NCI-H524 (cell line): ENCODE results near the gene GABBR2.
A peak's percentile ranks its signal among the peaks of the same experiment; 100 is the strongest.
"Not testable (repeated sequence)": the region's sequence is repeated elsewhere in the genome, so short reads cannot be mapped to it uniquely, and the experiment has no call there.

ENCODE experiments used
- DNase-seq, 2 experiments: peaks; one replicate each; lab custom pipeline; 2025; lab: John Stamatoyannopoulos, UW

GABBR2 gene

GRCh38 chr9:98290411-98290810 is 418.3 kb downstream of the GABBR2 start:
- no peak for DNase-seq

GRCh38 chr9:98289614-98290201 is 419.0 kb downstream of the GABBR2 start:
- DNase-seq, result no peak

GRCh38 chr9:98288881-98289280 is 419.9 kb downstream of the GABBR2 start:
- no peak for DNase-seq

GRCh38 chr9:98287384-98287783 is 421.4 kb downstream of the GABBR2 start:
- no peak for DNase-seq

GRCh38 chr9:98285446-98285845 is 423.3 kb downstream of the GABBR2 start:
- no peak for DNase-seq

- no peak for DNase-seq
Observed at GRCh38 chr9:98284754-98285153, 424.0 kb downstream of the GABBR2 start.

GRCh38 chr9:98283143-98283542 is 425.6 kb downstream of the GABBR2 start:
- not testable (repeated sequence) for DNase-seq

GRCh38 chr9:98281281-98281680 is 427.5 kb downstream of the GABBR2 start:
- DNase-seq, result no peak

- DNase-seq, result peak; percentile 97 to 98
Observed at GRCh38 chr9:98280574-98280973, 428.2 kb downstream of the GABBR2 start.

GRCh38 chr9:98280162-98280561 is 428.6 kb downstream of the GABBR2 start:
- no peak for DNase-seq

- no peak for DNase-seq
Observed at GRCh38 chr9:98276907-98277469, 431.7 kb downstream of the GABBR2 start.

- no peak for DNase-seq
Observed at GRCh38 chr9:98275159-98275558, 433.6 kb downstream of the GABBR2 start.

GRCh38 chr9:98272083-98272482 is 436.7 kb downstream of the GABBR2 start:
- no peak for DNase-seq

GRCh38 chr9:98271479-98271878 is 437.3 kb downstream of the GABBR2 start:
- no peak for DNase-seq

- DNase-seq, result not testable (repeated sequence)
Observed at GRCh38 chr9:98270284-98270683, 438.5 kb downstream of the GABBR2 start.

GRCh38 chr9:98269652-98270051 is 439.1 kb downstream of the GABBR2 start:
- DNase-seq, result not testable (repeated sequence)

GRCh38 chr9:98267556-98267955 is 441.2 kb downstream of the GABBR2 start:
- DNase-seq, result not testable (repeated sequence)

GRCh38 chr9:98264516-98264915 is 444.2 kb downstream of the GABBR2 start:
- no peak for DNase-seq

GRCh38 chr9:98263482-98264357 is 445.0 kb downstream of the GABBR2 start:
- DNase-seq, result peak; percentile 90 to 96

GRCh38 chr9:98263080-98263479 is 445.7 kb downstream of the GABBR2 start:
- no peak for DNase-seq

- DNase-seq, result no peak
Observed at GRCh38 chr9:98262056-98262455, 446.7 kb downstream of the GABBR2 start.

- DNase-seq, result peak in 1 of 2 experiments; percentile 54
Observed at GRCh38 chr9:98260635-98261034, 448.1 kb downstream of the GABBR2 start.

GRCh38 chr9:98259791-98260190 is 448.9 kb downstream of the GABBR2 start:
- no peak for DNase-seq
